DOHH2 (cell line): ENCODE results near the gene KARS1.

Source experiments
- H3F3A ChIP-seq: fragments of 200-600 bp; sonication (generic), shearing (Covaris generic); 2 replicates; pipeline ENCODE4 v1.6.0; 2016; ENCODE audit warnings: antibody characterized with exemption, mild to moderate bottlenecking; ENCODE audit not compliant: control insufficient read depth, insufficient read depth
- H3K27ac ChIP-seq: fragments of 200-600 bp; sonication (generic); 2 replicates; pipeline ENCODE4 v1.5.1; 2014; ENCODE audit warnings: low read depth, mild to moderate bottlenecking, low read length, moderate library complexity
- H3K27me3 ChIP-seq: fragments of 200-600 bp; sonication (generic); 2 replicates; pipeline ENCODE4 v1.6.1; 2014; ENCODE audit warnings: mild to moderate bottlenecking, low read length, mixed read lengths; ENCODE audit not compliant: control insufficient read depth
- H3K36me3 ChIP-seq: fragments of 200-600 bp; sonication (generic); 2 replicates; pipeline ENCODE4 v1.6.1; 2014; ENCODE audit warnings: mild to moderate bottlenecking, low read length, moderate library complexity, mixed read lengths; ENCODE audit not compliant: control insufficient read depth
- H3K4me1 ChIP-seq: fragments of 200-600 bp; sonication (generic); 2 replicates; pipeline ENCODE4 v1.6.1; 2014; ENCODE audit warnings: mild to moderate bottlenecking, low read length, mixed read lengths; ENCODE audit not compliant: control insufficient read depth
- H3K4me2 ChIP-seq: fragments of 200-600 bp; sonication (generic); 2 replicates; pipeline ENCODE4 v1.6.0; 2014; ENCODE audit warnings: mild to moderate bottlenecking, low read length, moderate library complexity
- H3K4me3 ChIP-seq: fragments of 200-600 bp; sonication (generic); 2 replicates; pipeline ENCODE4 v1.5.1; 2014; ENCODE audit warnings: mild to moderate bottlenecking, low read length, mixed read lengths
- H3K79me2 ChIP-seq: fragments of 200-600 bp; sonication (generic); 2 replicates; pipeline ENCODE4 v1.6.1; 2014; ENCODE audit warnings: mild to moderate bottlenecking, low read length, mixed read lengths; ENCODE audit not compliant: control insufficient read depth
- H3K9me2 ChIP-seq: fragments of 200-600 bp; sonication (generic); replicated peaks from 2 replicates; pipeline ENCODE4 v1.6.1; 2014; ENCODE audit warnings: mild to moderate bottlenecking, low read length, mixed read lengths; ENCODE audit not compliant: control insufficient read depth
- H3K9me3 ChIP-seq: fragments of 200-600 bp; sonication (generic); 2 replicates; pipeline ENCODE4 v1.6.1; 2014; ENCODE audit warnings: antibody characterized with exemption, low read length, mixed read lengths; ENCODE audit not compliant: control insufficient read depth, insufficient read depth
- H4K20me1 ChIP-seq: fragments of 200-600 bp; sonication (generic); 2 replicates; pipeline ENCODE4 v1.6.0; 2014; ENCODE audit warnings: low read depth, mild to moderate bottlenecking, antibody characterized with exemption, low read length, moderate library complexity; ENCODE audit not compliant: control insufficient read depth, insufficient read depth
- EZH2phosphoT487 ChIP-seq: fragments of 200-600 bp; sonication (generic); IDR thresholded peaks from 2 replicates; pipeline ENCODE4 v1.6.1; 2017; ENCODE audit warnings: borderline replicate concordance, mild to moderate bottlenecking, antibody characterized with exemption, low read length, moderate library complexity, mixed read lengths
- TF ChIP-seq, protein P1 (sequence below): fragments of 200-600 bp; sonication (generic); IDR thresholded peaks from one replicate; pipeline ENCODE4 v1.5.1; 2014; ENCODE audit warnings: antibody characterized with exemption, mild to moderate bottlenecking, low read depth, low read length; ENCODE audit not compliant: poor library complexity, severe bottlenecking

KARS1 gene

DNA sequence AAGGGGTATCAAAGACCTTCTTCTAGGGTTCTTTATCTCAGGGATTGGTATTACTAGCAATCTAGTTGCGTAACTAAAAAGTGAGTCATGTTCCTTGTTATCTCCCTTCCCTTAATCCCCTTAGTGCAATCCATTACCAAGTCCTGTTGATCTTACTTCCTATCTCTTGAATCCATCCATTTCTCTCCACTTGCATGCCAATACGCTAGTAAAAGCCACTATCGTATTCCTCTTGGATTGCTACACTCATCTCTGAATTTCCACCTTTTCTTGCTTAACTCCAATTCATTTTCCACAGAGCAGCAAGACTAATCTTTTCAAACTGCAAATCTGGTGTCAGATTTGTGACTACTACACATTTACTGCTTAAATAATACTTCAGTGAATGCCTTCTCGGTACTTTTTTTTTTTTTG, 22.5 kb downstream of the KARS1 start:
- Histone ChIP-seq H3K27me3 (no peaks in the 10 kb centered on the region), H3K9me3 (no peaks in the 10 kb centered on the region), H3K79me2 (peaks cover 23% of the 10 kb centered on the region), H3F3A (peaks cover 28% of the 10 kb centered on the region), H4K20me1 (no peaks in the 10 kb centered on the region), H3K9me2 (no peaks in the 10 kb centered on the region), H3K4me1 (peaks cover 19% of the 10 kb centered on the region), H3K4me3 (no peak overlapping the region), H3K36me3 (peaks cover 66% of the 10 kb centered on the region), H3K4me2 (no peak overlapping the region), H3K27ac (no peak overlapping the region)
- TF ChIP-seq, protein P1, sequence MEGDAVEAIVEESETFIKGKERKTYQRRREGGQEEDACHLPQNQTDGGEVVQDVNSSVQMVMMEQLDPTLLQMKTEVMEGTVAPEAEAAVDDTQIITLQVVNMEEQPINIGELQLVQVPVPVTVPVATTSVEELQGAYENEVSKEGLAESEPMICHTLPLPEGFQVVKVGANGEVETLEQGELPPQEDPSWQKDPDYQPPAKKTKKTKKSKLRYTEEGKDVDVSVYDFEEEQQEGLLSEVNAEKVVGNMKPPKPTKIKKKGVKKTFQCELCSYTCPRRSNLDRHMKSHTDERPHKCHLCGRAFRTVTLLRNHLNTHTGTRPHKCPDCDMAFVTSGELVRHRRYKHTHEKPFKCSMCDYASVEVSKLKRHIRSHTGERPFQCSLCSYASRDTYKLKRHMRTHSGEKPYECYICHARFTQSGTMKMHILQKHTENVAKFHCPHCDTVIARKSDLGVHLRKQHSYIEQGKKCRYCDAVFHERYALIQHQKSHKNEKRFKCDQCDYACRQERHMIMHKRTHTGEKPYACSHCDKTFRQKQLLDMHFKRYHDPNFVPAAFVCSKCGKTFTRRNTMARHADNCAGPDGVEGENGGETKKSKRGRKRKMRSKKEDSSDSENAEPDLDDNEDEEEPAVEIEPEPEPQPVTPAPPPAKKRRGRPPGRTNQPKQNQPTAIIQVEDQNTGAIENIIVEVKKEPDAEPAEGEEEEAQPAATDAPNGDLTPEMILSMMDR, result no peak

- H3K9me3 ChIP-seq, result no peaks in the 10 kb centered on the region
- peaks cover 64% of the 10 kb centered on the region for H3K36me3 ChIP-seq
- TF ChIP-seq EZH2phosphoT487, result no peak
- TF ChIP-seq, protein P1, result no peak
- H3F3A ChIP-seq, result peaks cover 28% of the 10 kb centered on the region
- peaks cover 19% of the 10 kb centered on the region for H3K4me1 ChIP-seq
- H3K9me2 ChIP-seq, result no peaks in the 10 kb centered on the region
- H3K27ac ChIP-seq, result peak within 1 kb of the TSS; percentile 62
- H3K27me3 ChIP-seq, result no peaks in the 10 kb centered on the region
- peak within 1 kb of the TSS; percentile 93 for H3K4me2 ChIP-seq
- H3K79me2 ChIP-seq, result peaks cover 23% of the 10 kb centered on the region
- peak within 1 kb of the TSS; percentile 96 for H3K4me3 ChIP-seq
- H4K20me1 ChIP-seq, result no peaks in the 10 kb centered on the region
Measured at GRCh38 chr16:75622761-75623605, 24.5 kb downstream of the KARS1 start, which contains the start of gene ADAT1. TSS of gene ADAT1 (minus strand) at chr16:75623281. CDS start at chr16:75620799, 2,482 bp downstream.

DNA sequence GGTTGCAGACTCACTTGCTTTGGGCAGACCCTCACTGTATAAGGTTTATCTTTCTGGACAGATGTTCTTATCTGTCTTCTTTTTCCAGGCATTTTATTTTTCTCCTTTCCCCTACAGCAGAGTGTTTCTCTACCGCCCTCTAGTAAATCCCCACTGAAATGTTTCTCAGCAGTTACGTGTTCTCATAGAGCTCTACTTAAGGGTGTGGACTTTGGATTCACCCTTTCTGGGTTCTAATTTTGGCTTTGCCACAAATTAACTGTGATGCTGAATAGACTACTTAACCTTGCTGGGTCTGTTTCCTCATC, 26.3 kb downstream of the KARS1 start:
- H3F3A ChIP-seq, result peaks cover 21% of the 10 kb centered on the region
- no peak for TF ChIP-seq EZH2phosphoT487
- TF ChIP-seq, protein P1, result peak; percentile 71
- peaks cover 58% of the 10 kb centered on the region for H3K36me3 ChIP-seq
- peaks cover 23% of the 10 kb centered on the region for H3K79me2 ChIP-seq
- H3K27me3 ChIP-seq, result no peaks in the 10 kb centered on the region
- H3K9me2 ChIP-seq, result no peaks in the 10 kb centered on the region
- no peaks in the 10 kb centered on the region for H4K20me1 ChIP-seq
- peaks cover 23% of the 10 kb centered on the region for H3K4me1 ChIP-seq
- H3K4me2 ChIP-seq, result peak overlapping the region; percentile 93
- peak overlapping the region; percentile 96 for H3K4me3 ChIP-seq
- no peaks in the 10 kb centered on the region for H3K9me3 ChIP-seq
- no peak overlapping the region for H3K27ac ChIP-seq
